Naive thymus-derived CD8-positive, alpha-beta T cell (primary cell): ENCODE measurements around the gene IL23R. TPM values are rescaled to one million over a fixed set of nuclear protein-coding genes. Genes with fewer than 3 reads are reported as not detected.
"Not testable (repeated sequence)": the region's sequence is repeated elsewhere in the genome, so short reads cannot be mapped to it uniquely, and the experiment has no call there.

Experiments
- ATAC-seq, 2 donors: fragments of 150-1000 bp; cut with Tn5 transposase in 1 of 2; sonication (Bioruptor Pico), chemical (Tn5 transposase) in 1 of 2; 1 replicate in 1 of 2; 2 replicates in 1 of 2; pipeline ENCODE4 v1.10.0; 2021; ENCODE audit warnings: mild to moderate bottlenecking in 2 of 2, moderate library complexity in 2 of 2
- POLR2A ChIA-PET: fragments of 350-600 bp; sonication (Branson Sonifier 250); formaldehyde crosslinking; loops from one replicate; lab custom pipeline; 2021; ENCODE audit warnings: antibody characterized with exemption; lab: Charles Lee
- DNase-seq, 10 donors: peaks; one replicate each; pipeline versions ENCODE4 v3.0.0 to v3.0.0-alpha.2; 2020 to 2022
- H3K27ac Mint-ChIP-seq, 10 donors: one replicate each; pipeline ENCODE4 v1.8.0; 2020 to 2022; ENCODE audit warnings: mild to moderate bottlenecking in 10 of 10, mixed read lengths in 10 of 10, moderate library complexity in 4 of 10, inconsistent platforms in 1 of 10
- H3K27me3 Mint-ChIP-seq, 5 donors: one replicate each; pipeline ENCODE4 v1.8.0; 2021 to 2022; ENCODE audit warnings: mixed read lengths in 5 of 5
- H3K36me3 Mint-ChIP-seq, 3 donors: one replicate each; pipeline ENCODE4 v1.8.0; 2020 to 2022; ENCODE audit warnings: mixed read lengths in 3 of 3, mild to moderate bottlenecking in 2 of 3, inconsistent platforms in 1 of 3
- H3K4me1 Mint-ChIP-seq, 4 donors: one replicate each; pipeline ENCODE4 v1.8.0; 2021 to 2022; ENCODE audit warnings: mixed read lengths in 4 of 4
- H3K4me3 Mint-ChIP-seq, 10 donors: one replicate each; pipeline ENCODE4 v1.8.0; 2020 to 2022; ENCODE audit warnings: mild to moderate bottlenecking in 10 of 10, mixed read lengths in 10 of 10, moderate library complexity in 6 of 10, inconsistent platforms in 1 of 10
- H3K9me3 Mint-ChIP-seq, 9 donors: one replicate each; pipeline ENCODE4 v1.8.0; 2020 to 2022; ENCODE audit warnings: mixed read lengths in 9 of 9, mild to moderate bottlenecking in 3 of 9, inconsistent platforms in 1 of 9, moderate library complexity in 1 of 9
- polyA plus RNA-seq, 3 donors: library from polyadenylated mRNA; unstranded; fragments of 300-500 nt; fragmentation: Illumina TruSeq; gene quantifications; one replicate each; pipeline ENCODE4 v1.2.3, GENCODE V29; 2021
- total RNA-seq, 8 experiments: library from RNA in 2 of 8; stranded (reverse) in 2 of 8; gene quantifications; one replicate each; pipeline ENCODE4 v1.2.3 and lab custom pipeline; 2021 to 2026

The IL23R gene
- total and polyA plus RNA-seq, 5 experiments from 2014 or later: not detected

- Mint-ChIP-seq H3K9me3 (no peaks in the 10 kb centered on the region), H3K4me3 (no peak overlapping the region), H3K36me3 (no peaks in the 10 kb centered on the region), H3K27me3 (peaks cover 0 to 2% (median 0%) of the 10 kb centered on the region in 5 donors), H3K27ac (no peak overlapping the region), H3K4me1 (peaks cover 0 to 4% (median 0%) of the 10 kb centered on the region in 4 donors)
- ATAC-seq (no peak), DNase-seq (no peak)
- POLR2A ChIA-PET: no interaction called here
Measured at GRCh38 chr1:67201891-67202290, 35.6 kb downstream of the IL23R start.

DNA sequence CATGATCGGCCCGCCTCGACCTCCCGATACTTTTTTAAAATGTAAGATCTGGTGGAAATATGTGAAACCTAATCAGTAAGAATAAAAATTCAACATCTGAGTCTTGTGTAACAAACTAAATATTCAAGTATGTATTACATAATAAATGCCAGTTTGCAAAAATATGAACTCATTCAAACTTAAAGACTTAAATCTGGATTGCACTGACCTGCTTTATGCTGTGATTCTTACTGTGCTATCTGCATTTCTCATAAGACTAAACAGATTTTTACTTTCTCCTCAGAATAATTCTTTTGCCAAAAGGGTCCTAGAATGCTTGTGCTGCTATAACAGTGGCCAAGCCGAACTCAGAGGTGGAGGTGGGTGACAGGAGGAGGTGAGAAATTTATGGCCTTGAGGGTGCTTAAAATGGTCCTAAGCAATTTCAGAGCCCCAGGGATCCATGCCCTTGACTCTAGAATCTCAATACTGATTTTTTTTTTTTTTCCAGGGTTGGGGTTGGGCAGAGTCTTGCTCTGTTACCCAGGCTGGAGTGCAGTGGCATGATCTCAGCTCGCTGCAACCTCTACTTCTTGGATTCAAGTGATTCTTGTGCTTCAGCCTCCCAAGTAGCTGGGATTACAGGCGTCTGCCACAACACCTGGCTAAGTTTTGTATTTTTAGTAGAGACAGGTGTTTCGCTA, 38.2 kb downstream of the IL23R start:
- Mint-ChIP-seq H3K27me3 (no peaks in the 10 kb centered on the region), H3K4me1 (peaks cover 0 to 2% (median 0%) of the 10 kb centered on the region in 4 donors), H3K27ac (no peak overlapping the region), H3K9me3 (no peaks in the 10 kb centered on the region), H3K36me3 (no peaks in the 10 kb centered on the region), H3K4me3 (no peak overlapping the region)
- DNase-seq (no peak), ATAC-seq (no peak)
- POLR2A ChIA-PET: interaction anchor here (0.6 kb wide), 2 partner anchors 14 to 70 kb away, joined by 3 to 4 read pairs; partner anchors contain the start of gene C1orf141

- H3K4me1 Mint-ChIP-seq: peaks cover 6 to 12% (median 11%) of the 10 kb centered on the region in 4 donors
- H3K36me3 Mint-ChIP-seq, DNase-seq, POLR2A ChIA-PET, H3K9me3 Mint-ChIP-seq, ATAC-seq, H3K4me3 Mint-ChIP-seq, H3K27ac Mint-ChIP-seq, H3K27me3 Mint-ChIP-seq: not testable (repeated sequence)
Measured at GRCh38 chr1:67207398-67207797, 41.1 kb downstream of the IL23R start.

GRCh38 chr1:67208217-67208616, 42.0 kb downstream of the IL23R start:
- Mint-ChIP-seq H3K4me1 (peaks cover 9 to 20% (median 18%) of the 10 kb centered on the region in 4 donors), H3K36me3 (no peaks in the 10 kb centered on the region), H3K27ac (no peak overlapping the region), H3K4me3 (no peak overlapping the region), H3K9me3 (no peaks in the 10 kb centered on the region), H3K27me3 (no peaks in the 10 kb centered on the region)
- no peak for ATAC-seq
- POLR2A ChIA-PET: no interaction called here
- no peak for DNase-seq

DNA sequence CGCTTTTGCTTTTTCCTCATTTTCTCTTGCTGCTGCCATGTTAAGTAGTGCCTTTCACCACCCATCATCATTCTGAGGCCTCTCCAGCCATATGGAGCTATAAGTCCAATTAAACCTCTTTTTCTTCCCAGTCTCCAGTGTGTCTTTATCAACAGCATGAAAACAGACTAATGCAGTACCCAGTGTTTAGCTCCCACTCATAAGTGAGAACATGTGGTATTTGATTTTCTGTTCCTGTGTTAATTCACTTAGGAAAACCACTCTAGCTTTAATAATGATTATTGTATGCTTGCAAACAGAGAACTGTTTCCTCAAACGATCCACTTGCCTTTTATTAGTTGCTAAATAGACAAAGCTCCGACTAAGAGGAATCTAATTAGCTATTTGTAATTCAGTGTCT, 43.3 kb downstream of the IL23R start:
- POLR2A ChIA-PET: no interaction called here
- no peak overlapping the region for H3K27ac Mint-ChIP-seq
- H3K27me3 Mint-ChIP-seq: no peaks in the 10 kb centered on the region
- no peak overlapping the region for H3K4me3 Mint-ChIP-seq
- H3K4me1 Mint-ChIP-seq: peaks cover 9 to 23% (median 21%) of the 10 kb centered on the region in 4 donors
- no peaks in the 10 kb centered on the region for H3K36me3 Mint-ChIP-seq
- DNase-seq (no peak), ATAC-seq (no peak)
- H3K9me3 Mint-ChIP-seq: no peaks in the 10 kb centered on the region

GRCh38 chr1:67211589-67212563, 45.6 kb downstream of the IL23R start:
- Mint-ChIP-seq H3K27me3 (no peaks in the 10 kb centered on the region), H3K9me3 (no peaks in the 10 kb centered on the region), H3K4me3 (peak overlapping the region in 5 of 10 donors; percentile 3 to 55 (median 18)), H3K36me3 (no peaks in the 10 kb centered on the region), H3K27ac (peak overlapping the region in 3 of 10 donors; percentile 2 to 9 (median 7)), H3K4me1 (peaks cover 9 to 24% (median 21%) of the 10 kb centered on the region in 4 donors)
- DNase-seq: peak; percentile 11 to 75 (median 40)
- peak; percentile 72 to 74 for ATAC-seq
- POLR2A ChIA-PET: interaction anchor here (0.6 to 2.6 kb wide), 11 partner anchors 9 to 1793 kb away, joined by 3 to 11 read pairs (median 3); partner anchors contain the start of gene SLC35D1

GRCh38 chr1:67213164-67213563, 46.9 kb downstream of the IL23R start:
- Mint-ChIP-seq H3K36me3 (no peaks in the 10 kb centered on the region), H3K4me1 (peaks cover 7 to 24% (median 21%) of the 10 kb centered on the region in 4 donors), H3K9me3 (no peaks in the 10 kb centered on the region), H3K27ac (no peak overlapping the region), H3K27me3 (no peaks in the 10 kb centered on the region), H3K4me3 (peak overlapping the region in 4 of 10 donors; percentile 5 to 52 (median 27))
- DNase-seq (no peak), ATAC-seq (no peak)
- POLR2A ChIA-PET: interaction anchor here (0.6 to 2.6 kb wide), 7 partner anchors 42 to 287 kb away, joined by 3 to 11 read pairs (median 4); partner anchors contain the start of gene SLC35D1

DNA sequence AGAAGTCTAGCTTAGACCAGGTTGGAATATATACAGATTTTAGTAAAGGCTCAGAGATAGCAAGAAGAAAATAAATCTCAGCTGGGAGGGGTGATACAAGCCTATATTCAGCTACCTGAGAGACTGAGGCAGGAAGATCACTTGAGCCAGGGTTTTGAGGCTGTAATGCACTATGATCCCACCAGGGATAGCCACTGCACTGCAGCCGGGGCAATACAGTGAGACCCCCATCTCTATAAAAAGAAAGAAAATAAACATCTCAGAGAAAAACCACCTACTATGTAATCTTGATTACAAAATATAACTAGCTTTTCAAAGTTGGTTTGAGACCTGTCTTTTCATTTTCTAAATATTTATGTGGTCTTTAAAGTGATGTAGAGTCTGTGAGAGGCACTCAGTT, 47.7 kb downstream of the IL23R start:
- no peak for ATAC-seq
- no peak overlapping the region for H3K4me3 Mint-ChIP-seq

DNA sequence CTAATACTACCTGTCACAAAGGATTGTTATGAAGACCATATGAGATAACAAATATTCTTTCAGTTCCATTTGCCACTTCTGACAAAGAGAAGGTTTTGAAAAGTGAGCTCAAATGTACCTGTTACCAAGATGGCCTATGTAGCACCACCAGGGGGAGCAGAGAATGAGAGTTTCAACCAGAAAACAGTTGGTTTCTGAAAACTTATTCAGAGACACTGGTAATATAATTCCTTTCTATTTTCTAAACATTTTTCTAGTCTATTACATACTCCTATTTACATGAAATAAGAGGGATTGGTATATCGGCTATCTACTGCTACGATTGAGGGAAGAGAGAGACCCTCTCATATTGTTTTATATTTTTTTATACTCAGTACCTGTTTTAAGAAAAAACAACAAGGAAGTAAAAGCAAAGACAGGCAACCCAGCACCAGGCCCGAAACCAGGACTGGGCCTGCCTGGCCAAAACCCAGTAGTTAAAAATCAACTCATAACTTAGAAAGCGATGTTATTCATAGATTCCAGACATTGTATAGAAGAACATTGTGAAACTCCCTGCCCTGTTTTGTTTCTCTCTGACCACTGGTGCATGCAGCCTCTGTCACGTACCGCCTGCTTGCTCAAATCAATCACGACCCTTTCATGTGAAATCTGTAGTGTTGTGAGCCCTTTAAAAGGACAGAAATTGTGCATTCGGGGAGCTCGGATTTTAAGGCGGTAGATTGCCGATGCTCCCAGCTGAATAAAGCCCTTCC, 48.3 kb downstream of the IL23R start:
- Mint-ChIP-seq H3K27me3 (no peaks in the 10 kb centered on the region), H3K9me3 (no peaks in the 10 kb centered on the region), H3K27ac (no peak overlapping the region)

More for the DNA sequence above, 47.7 kb downstream of the IL23R start:
- no peak for DNase-seq
- H3K4me1 Mint-ChIP-seq: peaks cover 7 to 24% (median 21%) of the 10 kb centered on the region in 4 donors
- no peaks in the 10 kb centered on the region for H3K9me3 Mint-ChIP-seq
- no peak overlapping the region for H3K27ac Mint-ChIP-seq
- H3K27me3 Mint-ChIP-seq: no peaks in the 10 kb centered on the region
- H3K36me3 Mint-ChIP-seq: no peaks in the 10 kb centered on the region
- POLR2A ChIA-PET: interaction anchor here (0.6 to 1.5 kb wide), 4 partner anchors 45 to 286 kb away, joined by 3 to 6 read pairs (median 4); no protein-coding TSS in a partner anchor

DNA sequence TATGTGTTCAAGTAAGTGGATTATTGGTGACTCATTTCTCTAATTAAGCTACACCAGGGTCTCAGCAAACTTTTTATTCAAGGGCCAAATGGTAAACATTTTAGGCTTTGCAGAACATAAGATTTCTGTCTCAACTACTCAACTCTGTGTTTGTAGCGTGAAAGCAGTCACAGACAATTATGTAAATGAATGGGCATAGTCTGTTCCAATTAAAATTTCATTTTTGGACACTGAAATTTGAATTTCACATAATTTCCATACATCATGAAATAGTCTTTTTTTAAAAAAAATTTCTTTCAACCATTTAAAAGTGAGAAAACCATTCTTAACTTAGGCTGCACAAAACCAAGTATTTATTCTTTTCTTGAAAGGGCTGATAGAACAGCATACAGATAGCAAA, 50.1 kb downstream of the IL23R start:
- no peaks in the 10 kb centered on the region for H3K27me3 Mint-ChIP-seq
- POLR2A ChIA-PET: interaction anchor here (0.6 kb wide), 1 partner anchor 272 kb away, joined by 11 read pairs; no protein-coding TSS in a partner anchor
- H3K27ac Mint-ChIP-seq: no peak overlapping the region
- ATAC-seq (no peak), DNase-seq (no peak)
- peaks cover 7 to 24% (median 20%) of the 10 kb centered on the region in 4 donors for H3K4me1 Mint-ChIP-seq
- no peaks in the 10 kb centered on the region for H3K9me3 Mint-ChIP-seq
- no peak overlapping the region for H3K4me3 Mint-ChIP-seq
- H3K36me3 Mint-ChIP-seq: no peaks in the 10 kb centered on the region

More for the DNA sequence above, 48.3 kb downstream of the IL23R start:
- no peaks in the 10 kb centered on the region for H3K36me3 Mint-ChIP-seq
- POLR2A ChIA-PET: interaction anchor here (0.7 to 1.5 kb wide), 3 partner anchors 65 to 286 kb away, joined by 3 to 6 read pairs (median 4); no protein-coding TSS in a partner anchor
- ATAC-seq (peak; percentile 45 to 48), DNase-seq (peak; percentile 4 to 72 (median 41))
- H3K4me3 Mint-ChIP-seq: no peak overlapping the region
- peaks cover 7 to 24% (median 21%) of the 10 kb centered on the region in 4 donors for H3K4me1 Mint-ChIP-seq

DNA sequence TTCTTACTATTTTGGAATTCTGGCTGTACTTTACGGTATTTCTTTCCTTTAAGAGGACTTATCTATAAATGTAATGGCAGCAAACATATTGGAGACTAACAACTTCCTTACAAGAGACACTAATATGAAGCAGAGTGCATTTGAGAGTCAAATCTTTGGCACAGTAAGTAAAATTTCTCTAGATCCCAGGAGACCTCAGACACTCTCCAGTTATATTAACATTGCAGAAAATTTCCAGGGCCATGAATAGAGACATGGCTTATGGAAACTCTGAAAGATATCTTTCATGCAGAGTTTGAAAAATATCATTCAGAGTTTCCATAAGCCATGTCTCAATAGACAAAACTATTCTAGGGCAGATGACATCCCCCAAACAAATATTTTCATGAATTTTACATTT, 51.2 kb downstream of the IL23R start:
- no peaks in the 10 kb centered on the region for H3K36me3 Mint-ChIP-seq
- POLR2A ChIA-PET: no interaction called here
- H3K4me1 Mint-ChIP-seq: peaks cover 4 to 14% (median 9%) of the 10 kb centered on the region in 4 donors
- H3K4me3 Mint-ChIP-seq: no peak overlapping the region
- no peak overlapping the region for H3K27ac Mint-ChIP-seq
- DNase-seq (no peak), ATAC-seq (no peak)
- H3K9me3 Mint-ChIP-seq: no peaks in the 10 kb centered on the region
- no peaks in the 10 kb centered on the region for H3K27me3 Mint-ChIP-seq

DNA sequence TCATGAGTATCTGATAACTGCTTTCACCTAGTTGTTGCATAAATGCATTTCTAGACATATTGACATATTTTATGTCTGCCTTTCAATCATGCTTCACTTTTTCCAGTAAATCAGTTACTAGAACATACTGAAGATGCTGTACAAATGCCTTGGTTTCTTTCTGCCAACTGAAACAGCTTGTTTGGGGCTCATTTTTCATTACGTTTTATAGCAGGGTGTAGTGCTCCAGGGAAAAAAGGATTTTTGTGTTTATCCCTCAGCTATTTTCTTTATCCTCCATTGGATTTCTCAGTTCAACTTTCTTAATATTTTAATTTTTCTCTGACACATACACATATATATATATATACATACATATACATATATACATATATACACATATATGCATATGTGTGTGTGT, 51.7 kb downstream of the IL23R start:
- POLR2A ChIA-PET: no interaction called here
- Mint-ChIP-seq H3K9me3 (no peaks in the 10 kb centered on the region), H3K36me3 (no peaks in the 10 kb centered on the region), H3K4me3 (no peak overlapping the region), H3K27me3 (peaks cover 0 to 2% (median 0%) of the 10 kb centered on the region in 5 donors), H3K27ac (no peak overlapping the region), H3K4me1 (peaks cover 4 to 10% (median 4%) of the 10 kb centered on the region in 4 donors)
- ATAC-seq (no peak), DNase-seq (no peak)
